ENCODE data around the gene SDSL. TPM values are rescaled to one million over a fixed set of nuclear protein-coding genes. Genes with fewer than 3 reads are reported as not detected.

The SDSL gene
- total and polyA plus RNA-seq, 2 of the 13 experiments (the other 11 are each of a cell fraction or from before 2014, with no cell fraction given) = 1.2 to 1.7 TPM

DNA sequence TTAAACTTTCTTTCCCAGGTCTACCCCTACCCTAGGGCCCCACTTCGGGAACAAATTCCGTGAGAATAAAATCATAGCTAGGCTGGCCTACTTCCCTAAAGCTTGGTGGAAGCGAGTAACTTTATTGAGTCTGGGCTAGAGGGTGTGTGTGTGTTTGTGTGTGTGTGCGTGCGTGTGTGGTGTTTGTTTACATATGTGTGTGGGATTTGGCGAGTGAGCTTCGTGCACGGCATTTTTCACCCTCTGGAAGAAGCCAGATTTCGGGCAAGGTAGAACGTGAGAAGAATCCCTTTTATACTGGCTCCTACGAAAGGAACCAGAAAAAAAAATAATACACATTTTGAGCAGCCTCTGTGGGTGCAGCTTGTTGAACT, 57.0 kb downstream of the SDSL start:
- intact Hi-C loops (cut with micrococcal nuclease; ENCODE audit: unreplicated experiment) = no loop called here
- H4K20me1 ChIP-seq (ENCODE audit: insufficient read depth, low read length) = peaks cover 10% of the 10 kb centered on the region; the same call in 1 of the 2 replicates
- no peaks in the 10 kb centered on the region for H3K79me2 ChIP-seq (ENCODE audit: insufficient read depth, low read length)
- H3K27me3 ChIP-seq (ENCODE audit: control insufficient read depth in 1 of 2, insufficient read depth in 2 of 2, low read length in 2 of 2) = peaks cover 7 to 47% of the 10 kb centered on the region in 2 experiments
- in situ Hi-C loops (cut with HindIII; ENCODE audit: extremely low pct_ligation_motif_present, low pct_unique_long_range_greater_than_20kb) = no loop called here
- no peak overlapping the region for H3K9ac ChIP-seq (ENCODE audit: insufficient read depth, low read depth, low read length)
- no peak overlapping the region for H3K4me2 ChIP-seq (ENCODE audit: low read depth, low read length)
- no peak overlapping the region for H3K27ac ChIP-seq (ENCODE audit: extremely low read length, insufficient read depth, low read length)
- H3K9me3 ChIP-seq (ENCODE audit: low read length) = no peaks in the 10 kb centered on the region
- H3K36me3 ChIP-seq (replicated peaks in 1 of 2; ENCODE audit: control insufficient read depth in 1 of 2, insufficient read depth in 2 of 2, low read length in 2 of 2) = no peaks in the 10 kb centered on the region
- DNase-seq (ENCODE audit: low spot score) = no peak
- H3K4me1 ChIP-seq (ENCODE audit: insufficient read depth, low read length) = no peaks in the 10 kb centered on the region
- no peak for FAIRE-seq
- CTCF ChIA-PET (ENCODE audit: low intra/inter-chr PET ratio, low total read pairs) = no interaction called here
- POLR2A ChIA-PET = no interaction called here
- no peak for TF ChIP-seq POLR2AphosphoS5 (IDR thresholded peaks at IDR 0.05; ENCODE audit: low read depth, low read length)
- TF ChIP-seq HOXA5 (CRISPR knock-in tag; IDR thresholded peaks at IDR 0.05) = no peak
- TF ChIP-seq PHB2 (IDR thresholded peaks at IDR 0.05; ENCODE audit: partially characterized antibody) = no peak
- H2AFZ ChIP-seq (ENCODE audit: low read length) = no peak overlapping the region
- no peak overlapping the region for H3K4me3 ChIP-seq (replicated peaks in 1 of 3; ENCODE audit: insufficient read depth in 1 of 3, low read depth in 2 of 3, low read length in 3 of 3)
- no peak for ATAC-seq
- 27% methylated on average over 11 of the region's 11 CpGs for WGBS (ENCODE audit: low lambda C conversion rate)
- no TSS peak for BruUV-seq (replicated peaks)

- FAIRE-seq = no peak
- POLR2A ChIA-PET = no interaction called here
- no peak overlapping the region for H3K4me3 ChIP-seq (replicated peaks in 1 of 3; ENCODE audit: insufficient read depth in 1 of 3, low read depth in 2 of 3, low read length in 3 of 3)
- no peak overlapping the region for H2AFZ ChIP-seq (ENCODE audit: low read length)
- BruUV-seq (replicated peaks) = no TSS peak
- H3K4me1 ChIP-seq (ENCODE audit: insufficient read depth, low read length) = no peaks in the 10 kb centered on the region
- no peak overlapping the region for H3K4me2 ChIP-seq (ENCODE audit: low read depth, low read length)
- no peaks in the 10 kb centered on the region for H3K9me3 ChIP-seq (ENCODE audit: low read length)
- peak; percentile 71; the same call in 2 of the 3 replicates for ATAC-seq
- CTCF ChIA-PET (ENCODE audit: low intra/inter-chr PET ratio, low total read pairs) = no interaction called here
- H3K27ac ChIP-seq (ENCODE audit: extremely low read length, insufficient read depth, low read length) = no peak overlapping the region
- 35% methylated on average over 61 of the region's 61 CpGs for WGBS (ENCODE audit: low lambda C conversion rate)
- H4K20me1 ChIP-seq (ENCODE audit: insufficient read depth, low read length) = peaks cover 10% of the 10 kb centered on the region; the same call in 1 of the 2 replicates
- intact Hi-C loops (cut with micrococcal nuclease; ENCODE audit: unreplicated experiment) (no loop called here), in situ Hi-C loops (cut with HindIII; ENCODE audit: extremely low pct_ligation_motif_present, low pct_unique_long_range_greater_than_20kb) (no loop called here)
- H3K9ac ChIP-seq (ENCODE audit: insufficient read depth, low read depth, low read length) = no peak overlapping the region
- peaks cover 4 to 41% of the 10 kb centered on the region in 2 experiments; a peak in 4 of 5 replicates for H3K27me3 ChIP-seq (ENCODE audit: control insufficient read depth in 1 of 2, insufficient read depth in 2 of 2, low read length in 2 of 2)
- peak; percentile 12 for DNase-seq (ENCODE audit: low spot score)
- H3K79me2 ChIP-seq (ENCODE audit: insufficient read depth, low read length) = no peaks in the 10 kb centered on the region
- H3K36me3 ChIP-seq (replicated peaks in 1 of 2; ENCODE audit: control insufficient read depth in 1 of 2, insufficient read depth in 2 of 2, low read length in 2 of 2) = no peaks in the 10 kb centered on the region
- TF ChIP-seq KDM5A (IDR thresholded peaks at IDR 0.05; ENCODE audit: borderline replicate concordance, low read length) = no peak
- TF ChIP-seq, protein P1, sequence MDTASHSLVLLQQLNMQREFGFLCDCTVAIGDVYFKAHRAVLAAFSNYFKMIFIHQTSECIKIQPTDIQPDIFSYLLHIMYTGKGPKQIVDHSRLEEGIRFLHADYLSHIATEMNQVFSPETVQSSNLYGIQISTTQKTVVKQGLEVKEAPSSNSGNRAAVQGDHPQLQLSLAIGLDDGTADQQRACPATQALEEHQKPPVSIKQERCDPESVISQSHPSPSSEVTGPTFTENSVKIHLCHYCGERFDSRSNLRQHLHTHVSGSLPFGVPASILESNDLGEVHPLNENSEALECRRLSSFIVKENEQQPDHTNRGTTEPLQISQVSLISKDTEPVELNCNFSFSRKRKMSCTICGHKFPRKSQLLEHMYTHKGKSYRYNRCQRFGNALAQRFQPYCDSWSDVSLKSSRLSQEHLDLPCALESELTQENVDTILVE (CRISPR knock-in tag; IDR thresholded peaks at IDR 0.05) = 0 out of 2 replicates have a peak, but pooled peaks have one; percentile 46
- no peak for TF ChIP-seq ZXDC (CRISPR knock-in tag; IDR thresholded peaks at IDR 0.05)
- TF ChIP-seq ZNF460 (CRISPR knock-in tag; IDR thresholded peaks at IDR 0.05; ENCODE audit: borderline replicate concordance) = no peak
- no peak for TF ChIP-seq DNMT3B (CRISPR knock-in tag; conservative IDR thresholded peaks at IDR 0.05)
- TF ChIP-seq EP300 (IDR thresholded peaks at IDR 0.05; ENCODE audit: low read depth in 2 of 2, low read length in 2 of 2) = no peak
- TF ChIP-seq EP300 (CRISPR knock-in tag; IDR thresholded peaks at IDR 0.05; ENCODE audit: borderline replicate concordance) = no peak
- no peak for TF ChIP-seq POLR2AphosphoS2 (IDR thresholded peaks at IDR 0.05; ENCODE audit: low read depth, low read length)
- 0 out of 2 replicates have a peak, but pooled peaks have one; percentile 47 for TF ChIP-seq ZNF484 (CRISPR knock-in tag; IDR thresholded peaks at IDR 0.05; ENCODE audit: borderline replicate concordance, low read depth)
Measured at GRCh38 chr12:113479590-113480335, 57.6 kb downstream of the SDSL start.
